ENCODE data around the gene TBC1D17. TPM values are rescaled to one million over a fixed set of nuclear protein-coding genes. Genes with fewer than 3 reads are reported as not detected.

TBC1D17 gene
- total RNA-seq, 6 experiments from 2014 or later = 42.8 to 53.3 (median 46.8) TPM

DNA sequence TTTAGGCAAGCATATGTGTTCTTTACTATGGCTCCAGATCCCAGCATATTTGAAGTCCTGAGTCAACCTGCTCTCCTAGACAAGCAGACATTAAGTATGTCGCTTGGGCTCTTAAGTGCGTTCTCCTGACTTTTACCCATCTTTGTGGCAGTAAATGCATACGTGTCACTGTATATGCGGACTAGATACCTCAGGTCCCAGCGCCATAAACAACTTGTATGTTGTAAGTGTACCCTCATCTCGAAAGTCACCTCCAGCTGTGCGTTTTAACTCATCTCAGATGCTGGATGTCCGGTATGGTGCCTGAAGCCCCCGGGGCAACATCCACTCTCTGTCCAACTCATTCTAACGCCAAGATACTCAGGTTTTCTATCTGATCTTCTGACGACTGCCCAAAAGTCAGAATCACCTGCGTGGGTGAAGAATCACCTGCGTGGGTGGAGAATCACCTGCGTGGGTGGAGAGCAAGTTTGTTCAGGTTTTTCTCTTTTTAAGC, 24.8 kb upstream of the TBC1D17 start:
- H3K36me3 Mint-ChIP-seq (ENCODE audit: low read depth) = peaks cover 26% of the 10 kb centered on the region
- H3K9me3 Mint-ChIP-seq = peaks cover 11% of the 10 kb centered on the region
- peak overlapping the region; percentile 75; the same call in 1 of the 2 replicates for H3K27ac Mint-ChIP-seq
- H3K4me1 Mint-ChIP-seq (ENCODE audit: low read depth) = peaks cover 43% of the 10 kb centered on the region
- TF ChIP-seq, protein P1, sequence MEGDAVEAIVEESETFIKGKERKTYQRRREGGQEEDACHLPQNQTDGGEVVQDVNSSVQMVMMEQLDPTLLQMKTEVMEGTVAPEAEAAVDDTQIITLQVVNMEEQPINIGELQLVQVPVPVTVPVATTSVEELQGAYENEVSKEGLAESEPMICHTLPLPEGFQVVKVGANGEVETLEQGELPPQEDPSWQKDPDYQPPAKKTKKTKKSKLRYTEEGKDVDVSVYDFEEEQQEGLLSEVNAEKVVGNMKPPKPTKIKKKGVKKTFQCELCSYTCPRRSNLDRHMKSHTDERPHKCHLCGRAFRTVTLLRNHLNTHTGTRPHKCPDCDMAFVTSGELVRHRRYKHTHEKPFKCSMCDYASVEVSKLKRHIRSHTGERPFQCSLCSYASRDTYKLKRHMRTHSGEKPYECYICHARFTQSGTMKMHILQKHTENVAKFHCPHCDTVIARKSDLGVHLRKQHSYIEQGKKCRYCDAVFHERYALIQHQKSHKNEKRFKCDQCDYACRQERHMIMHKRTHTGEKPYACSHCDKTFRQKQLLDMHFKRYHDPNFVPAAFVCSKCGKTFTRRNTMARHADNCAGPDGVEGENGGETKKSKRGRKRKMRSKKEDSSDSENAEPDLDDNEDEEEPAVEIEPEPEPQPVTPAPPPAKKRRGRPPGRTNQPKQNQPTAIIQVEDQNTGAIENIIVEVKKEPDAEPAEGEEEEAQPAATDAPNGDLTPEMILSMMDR (IDR thresholded peaks at IDR 0.05) = no peak
- no peak for DNase-seq
- peak overlapping the region; percentile 90 for H3K4me3 Mint-ChIP-seq
- peaks cover 16% of the 10 kb centered on the region for H3K27me3 Mint-ChIP-seq (ENCODE audit: insufficient read depth)

DNA sequence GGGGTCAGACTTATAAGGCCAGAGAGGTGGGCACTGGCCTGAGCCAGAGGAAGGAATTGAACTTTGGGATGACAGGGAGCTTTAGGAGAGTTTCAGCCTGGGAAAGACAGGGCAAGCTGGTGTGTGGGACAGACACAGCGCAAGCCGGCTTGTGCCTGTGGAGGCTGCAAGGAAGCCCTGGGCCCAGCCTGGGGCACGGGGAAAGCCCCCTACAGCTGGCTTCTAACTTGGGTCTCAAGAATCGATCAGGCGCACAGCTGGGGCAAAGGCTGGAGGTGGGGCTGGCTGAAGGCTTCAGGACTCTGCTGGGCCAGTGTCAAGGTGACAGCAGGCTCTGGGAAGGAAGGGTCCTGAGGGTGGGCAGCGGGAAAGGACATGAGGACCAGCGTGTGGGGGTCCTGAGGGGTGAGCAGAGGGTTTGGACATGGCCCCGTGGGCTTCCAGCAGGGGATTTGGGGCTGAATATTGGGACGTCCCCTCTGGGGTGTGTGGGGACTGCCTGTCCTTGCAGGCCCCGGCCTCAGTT, 23.6 kb upstream of the TBC1D17 start:
- DNase-seq = no peak
- H3K9me3 Mint-ChIP-seq = peaks cover 10% of the 10 kb centered on the region
- H3K4me1 Mint-ChIP-seq (ENCODE audit: low read depth) = peaks cover 35% of the 10 kb centered on the region
- H3K4me3 Mint-ChIP-seq = peak overlapping the region; percentile 10; the same call in 1 of the 2 replicates
- peaks cover 26% of the 10 kb centered on the region for H3K36me3 Mint-ChIP-seq (ENCODE audit: low read depth)
- peak overlapping the region; percentile 42 for H3K27ac Mint-ChIP-seq
- TF ChIP-seq, protein P1 (IDR thresholded peaks at IDR 0.05) = no peak
- H3K27me3 Mint-ChIP-seq (ENCODE audit: insufficient read depth) = peaks cover 17% of the 10 kb centered on the region

DNA sequence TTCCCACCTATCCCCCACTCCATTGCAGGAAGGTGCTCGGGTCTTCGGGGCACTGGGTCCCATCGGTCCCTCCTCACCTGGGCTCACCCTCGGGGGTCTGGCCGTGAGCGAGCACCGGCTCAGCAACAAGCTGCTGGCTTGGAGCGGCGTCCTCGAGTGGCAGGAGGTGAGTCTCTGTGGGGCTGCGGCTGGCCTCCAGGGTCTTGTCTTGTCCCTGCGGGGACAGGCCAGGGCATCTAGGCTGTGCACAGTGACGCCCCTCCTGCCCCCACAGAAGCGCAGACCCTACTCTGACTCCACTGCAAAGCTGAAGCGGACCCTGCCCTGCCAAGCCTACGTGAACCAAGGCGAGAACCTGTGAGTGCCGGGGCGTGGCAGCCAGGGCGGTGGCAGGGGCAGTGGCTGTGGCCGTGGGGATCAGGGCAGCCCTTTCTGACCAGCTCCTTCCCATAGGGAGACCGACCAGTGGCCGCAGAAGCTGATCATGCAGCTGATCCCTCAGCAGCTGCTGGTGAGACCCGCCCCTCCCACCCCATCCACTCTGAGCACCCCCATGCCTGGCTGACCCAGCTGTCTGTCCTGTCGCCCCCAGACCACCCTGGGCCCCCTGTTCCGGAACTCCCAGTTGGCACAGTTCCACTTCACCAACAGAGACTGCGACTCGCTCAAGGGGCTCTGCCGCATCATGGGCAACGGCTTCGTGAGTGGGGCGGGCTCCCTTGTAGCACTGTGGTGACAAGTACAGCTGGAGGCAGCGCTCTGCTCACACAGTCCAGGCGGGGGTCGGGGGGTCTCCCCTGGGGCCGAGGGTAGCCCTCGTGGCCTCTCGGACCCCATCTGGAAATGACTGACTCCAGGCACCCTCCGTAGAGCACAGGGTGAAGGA, 22.9 kb upstream of the TBC1D17 start:
- no peak overlapping the region for H3K4me3 Mint-ChIP-seq
- DNase-seq = no peak
- peaks cover 20% of the 10 kb centered on the region for H3K27me3 Mint-ChIP-seq (ENCODE audit: insufficient read depth)
- H3K4me1 Mint-ChIP-seq (ENCODE audit: low read depth) = peaks cover 38% of the 10 kb centered on the region
- TF ChIP-seq, protein P1 (IDR thresholded peaks at IDR 0.05) = no peak
- H3K36me3 Mint-ChIP-seq (ENCODE audit: low read depth) = peaks cover 24% of the 10 kb centered on the region
- H3K27ac Mint-ChIP-seq = no peak overlapping the region
- H3K9me3 Mint-ChIP-seq = peaks cover 6% of the 10 kb centered on the region; the same call in 1 of the 2 replicates

DNA sequence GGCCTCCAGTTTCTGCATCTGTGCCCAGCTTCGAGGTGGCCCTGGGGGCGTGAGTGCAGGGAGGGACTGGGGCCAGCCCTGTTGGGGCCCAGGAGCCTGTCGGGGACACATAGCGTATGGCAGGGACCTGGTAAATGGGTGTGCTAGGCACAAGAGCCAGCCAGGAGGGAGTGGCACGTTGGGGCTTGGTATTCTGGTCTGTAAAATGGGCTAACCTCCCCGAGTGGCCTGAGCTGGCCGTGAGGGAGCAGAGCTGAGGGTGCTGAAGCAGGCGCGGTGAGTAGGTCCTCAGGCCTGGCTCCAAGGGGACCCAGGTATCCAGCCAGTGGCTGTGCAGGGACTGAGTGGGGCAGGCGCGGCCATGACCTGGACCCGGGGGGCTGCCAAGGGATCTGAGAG, 22.2 kb upstream of the TBC1D17 start:
- Mint-ChIP-seq H3K4me3 (no peak overlapping the region), H3K27ac (peak overlapping the region; percentile 67), H3K9me3 (no peaks in the 10 kb centered on the region), H3K27me3 (ENCODE audit: insufficient read depth) (peaks cover 24% of the 10 kb centered on the region), H3K36me3 (ENCODE audit: low read depth) (peaks cover 19% of the 10 kb centered on the region), H3K4me1 (ENCODE audit: low read depth) (peaks cover 36% of the 10 kb centered on the region)
- no peak for DNase-seq
- TF ChIP-seq, protein P1 (IDR thresholded peaks at IDR 0.05) = no peak

DNA sequence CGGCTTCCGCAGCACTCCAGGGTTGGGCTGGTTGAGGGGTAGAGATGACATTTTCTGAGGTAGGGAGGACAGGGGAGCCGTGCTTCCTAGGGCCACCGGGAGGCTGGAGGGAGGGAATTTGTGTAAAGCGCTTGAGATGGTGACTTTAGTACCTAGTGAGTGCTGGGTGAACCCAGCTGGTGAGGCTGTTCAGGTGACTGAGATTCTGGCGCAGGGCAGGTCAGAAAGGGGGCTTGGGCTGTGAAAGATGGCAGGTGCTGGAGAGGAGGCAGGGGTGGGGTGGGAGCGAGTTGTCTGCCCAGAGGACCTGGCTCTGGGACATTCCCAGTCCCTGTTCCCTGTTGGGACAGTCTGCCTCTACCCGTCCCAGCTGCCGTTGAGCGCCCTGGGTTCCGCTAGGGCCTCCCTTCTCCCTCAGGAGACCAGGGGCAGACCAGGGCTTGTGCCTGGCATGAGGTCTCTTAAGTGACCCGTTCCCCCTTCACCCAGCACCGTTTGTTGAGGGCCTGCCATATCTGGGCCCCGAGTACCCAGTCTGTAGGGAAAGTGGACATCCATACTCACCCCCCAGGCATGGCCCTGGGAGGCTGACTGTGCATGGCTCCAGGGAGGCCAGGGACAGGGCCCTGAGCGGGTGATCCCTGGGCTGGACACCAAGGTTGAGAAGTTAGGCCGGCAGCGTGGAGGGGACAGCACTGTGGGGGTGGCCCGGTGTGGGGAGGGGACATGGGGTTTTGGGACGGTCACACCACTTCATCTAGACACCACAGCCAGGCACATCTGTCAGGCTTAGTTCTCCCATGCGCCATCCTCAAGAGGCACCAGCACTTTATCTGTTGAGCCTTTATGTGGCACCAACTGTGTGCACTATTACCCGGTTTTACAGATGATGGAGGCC, 21.6 kb upstream of the TBC1D17 start:
- Mint-ChIP-seq H3K4me1 (ENCODE audit: low read depth) (peaks cover 34% of the 10 kb centered on the region), H3K36me3 (ENCODE audit: low read depth) (peaks cover 18% of the 10 kb centered on the region; the same call in 1 of the 2 replicates), H3K4me3 (peak overlapping the region; percentile 28; the same call in 1 of the 2 replicates), H3K27ac (peak overlapping the region; percentile 67), H3K27me3 (ENCODE audit: insufficient read depth) (peaks cover 24% of the 10 kb centered on the region), H3K9me3 (no peaks in the 10 kb centered on the region)
- TF ChIP-seq, protein P1 (IDR thresholded peaks at IDR 0.05) = no peak
- DNase-seq = no peak

All from HFFc6 (cell line).